Keratinocyte (primary cell): ENCODE data around the gene OOSP4A. TPM values are rescaled to one million over a fixed set of nuclear protein-coding genes. Genes with fewer than 3 reads are reported as not detected.

Source experiments
- DNase-seq: peaks from one replicate; pipeline ENCODE4 v3.0.0-alpha.2; 2011; ENCODE audit warnings: low read depth, missing footprints, low spot score
- FAIRE-seq: peaks from 2 replicates; lab custom pipeline; 2011; peaks lifted over from hg19 to GRCh38; lab: Jason Lieb, UNC
- H2AFZ ChIP-seq: 2 replicates; pipeline ENCODE4 v1.6.0; 2012; ENCODE audit warnings: low read length, control low read depth, inconsistent platforms; ENCODE audit not compliant: control insufficient read depth
- H3K27ac ChIP-seq: 2 replicates; pipeline ENCODE4 v1.5.1; 2011; ENCODE audit warnings: low read length; ENCODE audit not compliant: control insufficient read depth, insufficient read depth
- H3K27me3 ChIP-seq: 3 replicates; pipeline ENCODE4 v1.6.0; 2011; ENCODE audit warnings: low read length; ENCODE audit not compliant: control insufficient read depth, insufficient read depth; ENCODE audit errors: extremely low read depth
- H3K36me3 ChIP-seq, 2 experiments: 2 replicates in 1 of 2; 3 replicates in 1 of 2; pipeline ENCODE4 v1.5.1; 2011; ENCODE audit warnings: low read length in 2 of 2, mild to moderate bottlenecking in 1 of 2; ENCODE audit not compliant: control insufficient read depth in 2 of 2, insufficient read depth in 2 of 2; ENCODE audit errors: extremely low read depth in 1 of 2
- H3K4me1 ChIP-seq: 3 replicates; pipeline ENCODE4 v1.5.1; 2011; ENCODE audit warnings: low read length; ENCODE audit not compliant: control insufficient read depth, insufficient read depth; ENCODE audit errors: extremely low read depth
- H3K4me2 ChIP-seq: 3 replicates; pipeline ENCODE4 v1.6.0; 2011; ENCODE audit warnings: low read depth, low read length; ENCODE audit not compliant: control insufficient read depth, insufficient read depth; ENCODE audit errors: extremely low read depth
- H3K4me3 ChIP-seq, 3 experiments: fragments of 200-600 bp in 1 of 3; sonication (generic) in 1 of 3; 2 replicates in 2 of 3; 3 replicates in 1 of 3; pipeline ENCODE4 v1.5.1; 2011 to 2016; ENCODE audit warnings: low read length in 3 of 3, mild to moderate bottlenecking in 3 of 3, control low read depth in 2 of 3, inconsistent platforms in 1 of 3, low read depth in 1 of 3, mixed read lengths in 1 of 3, mixed run types in 1 of 3, moderate library complexity in 1 of 3; ENCODE audit not compliant: control insufficient read depth in 2 of 3, insufficient read depth in 2 of 3; ENCODE audit errors: extremely low read depth in 1 of 3
- H3K79me2 ChIP-seq: 2 replicates; pipeline ENCODE4 v1.6.0; 2012; ENCODE audit warnings: low read length; ENCODE audit not compliant: control insufficient read depth, insufficient read depth
- H3K9ac ChIP-seq: 3 replicates; pipeline ENCODE4 v1.6.0; 2011; ENCODE audit warnings: low read length; ENCODE audit not compliant: control insufficient read depth, insufficient read depth; ENCODE audit errors: extremely low read depth
- H3K9me1 ChIP-seq: 3 replicates; pipeline ENCODE4 v1.6.0; 2011; ENCODE audit warnings: low read length; ENCODE audit not compliant: control insufficient read depth, insufficient read depth; ENCODE audit errors: extremely low read depth
- H3K9me3 ChIP-seq: 2 replicates; pipeline ENCODE4 v1.5.1; 2012; ENCODE audit warnings: low read depth, low read length; ENCODE audit not compliant: control insufficient read depth
- H4K20me1 ChIP-seq: 3 replicates; pipeline ENCODE4 v1.6.0; 2011; ENCODE audit warnings: low read length; ENCODE audit not compliant: control insufficient read depth, insufficient read depth; ENCODE audit errors: extremely low read depth
- EZH2 ChIP-seq: IDR thresholded peaks from one replicate; pipeline ENCODE4 v1.6.1; 2012; ENCODE audit warnings: inconsistent platforms, mild to moderate bottlenecking, low read length, moderate library complexity
- dilution Hi-C: fragments of 300-500 bp; cut with MboI; formaldehyde crosslinking; loops from one replicate; pipeline ENCODE4 v1.7.0; 2020; ENCODE audit warnings: low sequenced_read_pairs; ENCODE audit not compliant: extremely low pct_ligation_motif_present
- polyA plus RNA-seq, 5 experiments: library from polyadenylated mRNA; depleted of rRNA in 3 of 5; stranded (reverse) in 3 of 5; stranded (forward) in 1 of 5; unstranded in 1 of 5; fragments of >200 nt; gene quantifications; 1 replicate in 1 of 5; 2 replicates in 3 of 5; 3 replicates in 1 of 5; pipeline versions ENCODE4 v1.2.1 to v1.2.3, GENCODE V29; 2011 to 2012; ENCODE audit warnings: missing spikeins in 2 of 5, low read depth in 1 of 5, low replicate concordance in 1 of 5
- TF ChIP-seq, protein P1 (sequence below), 3 experiments: IDR thresholded peaks in 1 of 3; conservative IDR thresholded peaks in 1 of 3; optimal IDR thresholded peaks in 1 of 3; 2 replicates in 2 of 3; 3 replicates in 1 of 3; pipeline versions ENCODE3 to v1.5.1; 2011; ENCODE audit warnings: low read length in 3 of 3, mild to moderate bottlenecking in 3 of 3, moderate library complexity in 2 of 3, control low read depth in 1 of 3, inconsistent platforms in 1 of 3; ENCODE audit not compliant: insufficient read depth in 2 of 3; ENCODE audit errors: extremely low read depth in 1 of 3

OOSP4A gene
- polyA plus RNA-seq, 1 donor (not counting 4 experiments of a cell fraction or from before 2014, with no cell fraction given), result not detected

DNA sequence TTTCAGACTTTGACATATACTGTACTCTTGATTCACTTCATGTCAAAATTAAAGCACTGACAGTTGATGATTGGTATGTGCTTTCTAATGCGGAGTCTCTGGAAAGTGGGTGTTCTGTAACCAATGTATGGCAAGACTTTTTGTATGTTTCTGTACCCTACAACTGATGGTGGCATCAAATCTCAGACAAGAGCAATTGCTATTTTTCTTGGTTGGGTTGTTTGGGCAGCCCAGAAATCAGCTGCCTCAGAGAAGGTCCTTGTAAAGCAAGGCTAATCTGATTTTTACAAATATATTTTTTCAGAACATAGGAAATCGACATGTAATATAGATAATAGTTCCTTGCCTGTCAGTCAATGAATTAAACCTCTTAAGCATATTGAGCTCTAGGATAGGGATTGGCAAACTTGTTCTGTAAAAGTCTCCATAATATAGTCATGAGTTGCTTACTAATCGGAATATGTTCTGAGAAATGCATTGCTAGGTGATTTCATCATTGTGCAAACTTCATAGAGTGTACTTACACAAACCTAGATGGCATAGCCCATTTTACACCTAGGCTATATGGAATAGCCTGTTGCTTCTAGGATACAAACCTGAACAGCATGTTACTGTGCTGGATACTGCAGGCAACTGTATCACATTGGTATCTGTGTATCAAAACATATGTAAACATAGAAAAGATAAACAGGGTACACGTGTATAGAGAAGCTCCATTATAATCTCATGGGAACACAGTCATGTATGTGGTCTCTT, 10.2 kb upstream of the OOSP4A start:
- FAIRE-seq (no peak), DNase-seq (no peak)
- Histone ChIP-seq H3K9me3 (no peaks in the 10 kb centered on the region), H2AFZ (no peak overlapping the region), H3K9me1 (no peaks in the 10 kb centered on the region), H3K4me2 (no peak overlapping the region), H3K4me3 (no peak overlapping the region), H3K27me3 (no peaks in the 10 kb centered on the region), H3K27ac (no peak overlapping the region), H3K4me1 (no peaks in the 10 kb centered on the region), H3K36me3 (no peaks in the 10 kb centered on the region), H3K79me2 (no peaks in the 10 kb centered on the region), H3K9ac (no peak overlapping the region), H4K20me1 (no peaks in the 10 kb centered on the region)
- dilution Hi-C loops, result no loop called here
- TF ChIP-seq, protein P1, sequence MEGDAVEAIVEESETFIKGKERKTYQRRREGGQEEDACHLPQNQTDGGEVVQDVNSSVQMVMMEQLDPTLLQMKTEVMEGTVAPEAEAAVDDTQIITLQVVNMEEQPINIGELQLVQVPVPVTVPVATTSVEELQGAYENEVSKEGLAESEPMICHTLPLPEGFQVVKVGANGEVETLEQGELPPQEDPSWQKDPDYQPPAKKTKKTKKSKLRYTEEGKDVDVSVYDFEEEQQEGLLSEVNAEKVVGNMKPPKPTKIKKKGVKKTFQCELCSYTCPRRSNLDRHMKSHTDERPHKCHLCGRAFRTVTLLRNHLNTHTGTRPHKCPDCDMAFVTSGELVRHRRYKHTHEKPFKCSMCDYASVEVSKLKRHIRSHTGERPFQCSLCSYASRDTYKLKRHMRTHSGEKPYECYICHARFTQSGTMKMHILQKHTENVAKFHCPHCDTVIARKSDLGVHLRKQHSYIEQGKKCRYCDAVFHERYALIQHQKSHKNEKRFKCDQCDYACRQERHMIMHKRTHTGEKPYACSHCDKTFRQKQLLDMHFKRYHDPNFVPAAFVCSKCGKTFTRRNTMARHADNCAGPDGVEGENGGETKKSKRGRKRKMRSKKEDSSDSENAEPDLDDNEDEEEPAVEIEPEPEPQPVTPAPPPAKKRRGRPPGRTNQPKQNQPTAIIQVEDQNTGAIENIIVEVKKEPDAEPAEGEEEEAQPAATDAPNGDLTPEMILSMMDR (optimal IDR thresholded peaks at IDR 0.05 in 1 of 3, IDR thresholded peaks at IDR 0.05 in 1 of 3, conservative IDR thresholded peaks at IDR 0.05 in 1 of 3; ENCODE audit: extremely low read depth in 1 of 3, insufficient read depth in 2 of 3, low read length in 3 of 3), result no peak
- no peak for TF ChIP-seq EZH2

DNA sequence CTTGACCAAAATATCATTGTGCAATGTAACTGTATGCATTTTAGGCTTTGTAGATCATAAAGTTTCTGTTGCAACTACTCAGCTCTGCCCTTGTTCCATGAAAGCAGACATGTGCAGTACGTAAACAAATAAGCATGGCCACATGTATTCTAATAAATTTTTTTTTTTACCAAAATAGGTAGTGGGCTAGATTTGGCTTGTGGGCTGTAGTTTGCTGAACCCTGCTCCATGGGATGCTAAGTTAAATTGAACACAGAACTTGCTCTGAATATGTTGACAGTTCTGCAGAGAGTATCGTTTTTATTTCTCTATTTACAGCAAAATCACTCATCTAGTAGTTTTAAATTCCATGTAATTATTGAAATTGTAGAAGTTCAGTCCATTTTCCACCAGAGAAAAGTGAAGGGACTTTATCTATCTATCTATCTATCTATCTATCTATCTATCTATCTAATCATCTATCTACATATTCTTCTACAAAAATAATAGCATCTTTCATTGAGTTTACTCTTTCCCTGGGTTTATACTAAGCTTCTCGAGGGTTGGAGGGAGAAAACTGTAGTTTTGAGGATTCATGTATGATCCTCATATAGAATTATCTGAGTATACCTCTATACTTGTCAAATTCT, 9.5 kb upstream of the OOSP4A start:
- Histone ChIP-seq H3K4me2 (no peak overlapping the region), H3K36me3 (no peaks in the 10 kb centered on the region), H2AFZ (no peak overlapping the region), H3K27ac (no peak overlapping the region), H3K9me3 (no peaks in the 10 kb centered on the region), H3K9me1 (no peaks in the 10 kb centered on the region), H3K9ac (no peak overlapping the region), H3K4me3 (no peak overlapping the region), H4K20me1 (no peaks in the 10 kb centered on the region), H3K4me1 (no peaks in the 10 kb centered on the region), H3K27me3 (no peaks in the 10 kb centered on the region), H3K79me2 (no peaks in the 10 kb centered on the region)
- FAIRE-seq, result no peak
- no peak for TF ChIP-seq EZH2
- TF ChIP-seq, protein P1 (optimal IDR thresholded peaks at IDR 0.05 in 1 of 3, IDR thresholded peaks at IDR 0.05 in 1 of 3, conservative IDR thresholded peaks at IDR 0.05 in 1 of 3; ENCODE audit: extremely low read depth in 1 of 3, insufficient read depth in 2 of 3, low read length in 3 of 3), result no peak
- dilution Hi-C loops, result no loop called here
- no peak for DNase-seq
